HG03103 (cell line): ENCODE data around the gene PCARE.
A peak's percentile ranks its signal among the peaks of the same experiment; 100 is the strongest.
"Not testable (repeated sequence)": the region's sequence is repeated elsewhere in the genome, so short reads cannot be mapped to it uniquely, and the experiment has no call there.

ENCODE experiments used
- ATAC-seq: cut with Tn5 transposase; IDR thresholded peaks from one replicate; pipeline ENCODE4 v1.9.1; 2021; ENCODE audit warnings: low read depth; ENCODE audit not compliant: unreplicated experiment

Gene PCARE

GRCh38 chr2:29074411-29074810, at the start of gene PCARE:
Gene PCARE, minus strand, starts transcription at chr2:29074523. Its CDS starts 262 bp downstream, at chr2:29074261.
- no peak for ATAC-seq

DNA sequence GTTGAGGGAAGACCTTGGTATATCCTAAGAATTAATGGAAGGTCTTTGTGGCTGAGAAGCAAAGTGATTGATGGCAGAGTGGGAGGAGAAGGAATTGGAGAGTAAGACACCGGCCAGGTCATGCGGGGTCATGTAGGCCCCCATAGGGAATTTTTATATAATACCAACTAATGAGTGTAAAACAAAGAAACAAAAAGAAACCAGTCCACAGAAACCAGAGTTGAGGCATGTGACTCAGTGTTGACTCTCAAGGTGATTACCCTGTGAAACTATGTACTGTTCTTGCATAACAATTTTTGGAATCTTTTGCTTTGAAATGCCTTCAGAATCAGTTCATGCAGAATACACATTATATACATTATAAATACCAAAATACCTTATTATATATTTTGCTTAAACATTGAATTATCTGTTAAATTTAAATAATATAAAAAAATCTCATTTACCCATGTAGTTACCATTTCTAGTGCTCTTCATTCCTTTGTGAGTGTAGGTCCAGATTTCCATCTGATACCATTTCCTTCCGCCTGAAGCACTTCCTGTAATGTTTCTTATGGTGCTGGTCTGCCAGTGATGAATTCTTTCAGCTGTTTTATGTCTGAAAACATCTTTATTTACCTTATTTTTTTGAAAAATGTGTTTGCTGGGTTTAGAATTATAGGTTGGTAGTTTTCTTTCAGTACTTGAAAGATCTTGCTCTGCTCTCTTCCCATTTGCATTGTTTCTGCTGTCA, 49.5 kb upstream of the PCARE start:
- ATAC-seq: no peak

GRCh38 chr2:29120846-29121245, 46.5 kb upstream of the PCARE start:
- no peak for ATAC-seq

- no peak for ATAC-seq
Observed at GRCh38 chr2:29119211-29119610, 44.9 kb upstream of the PCARE start.

DNA sequence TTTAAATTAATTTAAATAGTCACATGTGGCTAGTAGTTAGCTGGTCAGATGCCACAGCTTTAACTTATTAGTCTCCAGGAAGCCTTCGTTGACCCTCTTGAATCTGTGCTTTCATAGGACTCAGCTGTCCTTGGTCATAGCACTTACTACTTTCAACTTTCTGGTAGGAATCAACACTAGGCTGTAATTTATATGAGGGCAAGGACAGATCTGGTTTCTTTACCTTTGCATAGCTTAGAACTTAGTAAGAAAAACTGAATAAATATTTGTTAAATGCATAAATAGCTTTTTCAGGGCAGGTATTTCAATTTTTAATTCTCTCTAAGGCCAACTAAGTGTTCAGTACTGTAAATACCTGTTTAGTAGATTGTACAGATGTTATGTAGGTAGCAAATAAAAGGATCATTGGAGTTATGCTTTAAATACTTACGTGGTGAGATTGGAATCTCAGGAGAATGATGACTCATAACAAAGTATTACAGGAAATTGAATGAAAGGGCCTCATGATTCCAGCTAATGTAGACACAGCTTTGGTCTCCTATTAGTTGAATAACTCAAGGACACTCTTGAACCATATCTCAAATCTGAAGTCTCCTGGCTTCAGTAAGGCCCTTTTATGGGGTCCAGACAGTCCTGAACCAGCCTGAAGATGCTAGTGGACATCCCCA, 43.4 kb upstream of the PCARE start:
- ATAC-seq: no peak

DNA sequence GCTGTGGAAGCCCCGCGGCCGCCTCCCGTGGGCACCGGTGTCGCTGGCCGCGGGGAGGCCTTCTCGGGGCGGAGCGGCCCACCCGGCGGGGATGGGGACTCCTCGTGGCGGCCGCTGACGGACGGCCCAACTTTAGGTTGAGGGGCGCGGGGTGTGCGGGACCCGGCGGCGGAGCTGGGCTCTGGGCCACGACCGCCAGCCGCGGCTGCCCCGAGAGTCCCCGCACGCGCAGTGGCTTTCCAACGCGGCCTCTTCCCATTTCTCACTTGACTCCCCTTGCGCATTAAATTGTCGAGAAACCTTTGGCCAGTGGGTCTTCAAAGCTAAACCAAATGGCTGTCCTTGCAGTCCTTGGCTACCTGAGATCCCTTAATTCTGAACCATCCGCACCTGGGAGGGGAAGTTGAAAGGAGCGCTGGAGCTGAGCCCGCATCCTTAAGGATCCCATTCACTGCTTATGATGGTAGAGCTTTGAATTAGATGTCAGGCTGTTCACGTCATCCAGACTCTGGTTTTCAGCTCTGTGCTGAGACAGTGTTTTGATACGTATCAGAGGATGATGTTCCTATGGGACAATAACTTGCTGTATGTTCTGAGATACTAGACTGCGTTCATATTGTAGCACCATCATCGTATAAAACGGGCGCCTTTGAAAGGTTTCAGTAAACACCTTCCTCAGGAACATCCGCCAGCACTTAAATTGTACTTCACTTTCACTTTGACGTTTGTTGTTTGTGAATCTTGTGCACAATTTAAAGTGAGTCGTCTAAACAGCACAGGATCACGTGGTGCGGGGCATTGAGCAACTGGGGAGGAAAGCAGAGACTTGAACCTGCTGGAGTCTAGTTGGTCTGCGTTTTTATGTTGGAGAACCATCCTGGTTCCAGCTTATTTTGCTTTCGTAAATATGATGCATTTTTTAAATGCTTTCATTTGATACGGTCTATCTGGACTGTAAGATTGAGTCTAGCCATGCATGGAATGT, 41.8 kb upstream of the PCARE start:
- peak; percentile 35 for ATAC-seq

- no peak for ATAC-seq
Observed at GRCh38 chr2:29114946-29115609, 40.8 kb upstream of the PCARE start, which contains the start of gene CLIP4. Gene CLIP4, plus strand, starts transcription at chr2:29115415. Its CDS starts 5,974 bp downstream, at chr2:29121389.

GRCh38 chr2:29114586-29114945, 40.2 kb upstream of the PCARE start:
- ATAC-seq: no peak

GRCh38 chr2:29113891-29114321, 39.6 kb upstream of the PCARE start:
- no peak for ATAC-seq

DNA sequence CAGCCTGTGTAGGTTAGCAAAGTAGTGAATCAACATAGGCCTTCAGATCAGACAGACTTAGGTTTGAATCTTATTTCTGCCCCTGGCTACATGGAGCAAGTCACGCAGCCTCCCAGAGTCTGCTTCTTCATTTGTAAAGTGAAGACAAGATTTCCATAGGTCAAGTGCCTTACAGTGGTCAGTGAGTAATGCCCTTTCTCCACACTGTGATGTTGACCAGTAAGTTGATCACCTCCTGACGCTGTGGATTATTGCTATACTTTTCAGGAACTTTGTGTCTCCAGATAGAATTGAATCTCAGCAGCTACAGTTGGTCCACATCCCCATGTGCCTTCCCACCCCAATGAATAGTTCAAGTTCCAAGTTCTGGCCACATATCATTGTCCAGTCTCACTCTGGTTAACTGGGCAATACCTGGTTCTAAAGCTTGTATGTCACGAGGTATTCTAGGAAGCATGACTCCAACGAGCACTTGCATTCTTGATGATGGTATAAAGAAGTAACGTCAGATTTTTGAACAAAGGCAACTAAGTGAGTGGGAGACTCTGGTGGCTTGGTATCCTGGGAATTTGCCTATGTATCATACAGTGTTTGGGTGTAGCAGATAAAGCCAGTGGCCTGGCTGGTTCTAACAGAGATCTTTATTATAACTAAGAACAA, 38.8 kb upstream of the PCARE start:
- ATAC-seq: no peak

DNA sequence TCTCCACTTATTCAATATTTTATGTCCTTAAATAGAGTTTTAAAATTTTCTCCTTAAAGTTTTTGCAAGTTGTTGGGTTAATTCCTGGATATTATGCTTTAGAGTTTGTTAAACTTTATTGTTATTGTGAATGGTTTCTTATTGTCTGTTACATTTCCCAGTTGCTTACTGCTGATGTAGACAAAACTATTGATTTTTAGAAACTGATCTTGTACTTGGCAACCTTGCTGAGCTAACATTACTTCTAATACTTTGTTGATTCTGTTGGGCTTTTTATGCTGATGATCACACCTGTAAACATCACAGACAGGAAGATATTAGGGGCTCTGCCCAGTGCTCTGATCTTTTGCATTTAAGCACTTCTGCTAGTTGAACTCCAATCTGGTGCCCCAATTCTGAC, 38.1 kb upstream of the PCARE start:
- ATAC-seq: no peak

DNA sequence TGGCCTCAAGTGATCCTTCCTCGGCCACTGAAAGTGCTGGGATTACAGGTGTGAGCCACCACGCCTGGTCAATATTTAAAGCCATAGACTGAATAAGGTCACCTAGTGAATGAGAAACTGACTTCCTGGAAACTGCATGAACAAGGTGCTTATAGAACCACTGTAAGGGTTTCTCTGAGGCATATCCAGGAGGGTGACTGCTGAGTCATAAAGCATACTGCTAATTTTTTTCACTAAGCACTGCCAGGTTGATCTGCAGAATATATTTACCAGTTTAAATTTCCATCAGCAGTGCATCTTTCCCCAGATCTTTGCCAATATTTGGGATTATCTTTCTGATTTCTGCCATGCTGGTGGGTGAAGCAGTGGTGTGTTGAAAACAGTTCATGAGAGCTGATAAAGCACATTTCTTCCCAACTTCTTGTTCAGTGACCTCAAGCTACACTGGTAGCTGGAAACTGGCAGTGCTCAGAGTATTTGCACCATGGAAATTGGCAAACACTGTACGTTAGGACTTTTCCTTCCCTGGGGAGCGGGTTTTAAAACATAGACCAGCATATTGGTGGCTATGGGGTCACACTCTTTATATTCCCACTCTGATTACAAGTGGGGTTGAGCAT, 36.7 kb upstream of the PCARE start:
- ATAC-seq: peak; percentile 41

DNA sequence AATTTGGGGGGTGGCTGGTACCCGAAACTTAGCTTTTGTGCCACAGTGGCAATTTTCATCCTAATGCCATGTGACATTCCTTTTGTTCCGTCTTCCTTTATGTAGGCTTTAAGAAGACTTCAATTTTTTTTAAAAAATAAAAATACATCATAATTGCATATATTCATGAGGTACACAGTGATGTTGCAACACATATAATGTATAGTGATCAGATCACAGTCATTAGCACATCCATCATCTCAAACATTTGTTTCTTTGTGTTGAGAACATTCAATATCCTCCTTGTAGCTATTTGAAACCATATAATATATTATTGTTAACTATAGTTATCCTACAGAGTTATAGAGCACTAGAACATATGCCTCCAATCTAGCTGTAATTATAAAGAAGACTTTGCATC, 34.9 kb upstream of the PCARE start:
- no peak for ATAC-seq

GRCh38 chr2:29108225-29108624, 33.9 kb upstream of the PCARE start:
- ATAC-seq: no peak

- ATAC-seq: not testable (repeated sequence)
Observed at GRCh38 chr2:29107547-29107946, 33.2 kb upstream of the PCARE start.

GRCh38 chr2:29106980-29107388, 32.7 kb upstream of the PCARE start:
- no peak for ATAC-seq

GRCh38 chr2:29106256-29106655, 31.9 kb upstream of the PCARE start:
- no peak for ATAC-seq

DNA sequence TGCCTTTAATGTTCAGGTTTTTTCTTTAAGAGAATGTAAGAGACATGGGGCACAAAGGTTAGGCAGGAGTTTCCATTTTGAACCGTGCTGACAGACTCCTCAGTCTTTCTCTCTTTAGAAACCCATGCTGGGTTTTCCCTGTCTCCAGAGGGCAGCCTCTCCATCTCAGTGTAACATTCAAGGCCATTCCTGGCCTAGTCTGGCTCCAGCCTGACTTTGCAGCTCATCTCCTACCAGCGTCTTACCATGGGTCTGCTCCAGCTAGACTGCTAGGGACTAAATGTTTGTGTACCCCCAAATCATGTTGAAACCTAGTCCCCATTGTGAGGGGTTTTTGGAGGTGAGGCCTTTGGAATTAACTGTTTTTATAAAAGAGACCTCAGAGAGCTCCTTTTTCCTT, 31.1 kb upstream of the PCARE start:
- no peak for ATAC-seq

DNA sequence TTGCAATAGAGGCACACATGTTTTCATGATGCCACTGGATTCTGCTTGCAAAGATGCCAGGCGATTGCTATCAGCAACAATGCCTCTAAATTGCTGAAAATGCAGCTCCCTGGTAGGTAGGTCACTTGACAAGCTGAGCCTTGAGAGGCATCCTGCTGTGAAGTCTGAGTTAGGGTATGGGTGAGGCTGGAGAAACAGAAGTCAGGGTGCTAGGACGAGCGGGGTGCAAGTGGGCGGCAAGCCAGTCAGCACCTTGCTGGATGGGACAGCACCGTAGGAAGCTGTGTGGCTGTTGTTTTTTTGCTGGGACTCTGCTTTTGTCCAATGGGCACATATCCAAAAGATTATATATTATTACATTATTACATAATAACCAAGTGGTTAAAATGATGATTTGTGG, 30.4 kb upstream of the PCARE start:
- no peak for ATAC-seq
